Heart left ventricle (tissue), 13 donors: Measurements from ENCODE around the gene STYXL1.
"Not testable (repeated sequence)": the region's sequence is repeated elsewhere in the genome, so short reads cannot be mapped to it uniquely, and the experiment has no call there.

Experiments
- POLR2A ChIP-seq, 2 donors: fragments of 450-650 bp; IDR thresholded peaks; one replicate each; pipeline ENCODE4 v1.6.1; 2017; ENCODE audit warnings: antibody characterized with exemption in 2 of 2, mild to moderate bottlenecking in 2 of 2, moderate library complexity in 2 of 2
- TF ChIP-seq, protein P1 (sequence below), 12 donors: fragments of 200-600 bp; sonication (generic) in 4 of 12; IDR thresholded peaks; one replicate each; pipeline versions ENCODE4 v1.5.0 to v1.8.0; 2018 to 2022; ENCODE audit warnings: antibody characterized with exemption in 12 of 12, mild to moderate bottlenecking in 5 of 12
- donor health status: ischemic (EF 13 %, LVEDD 7.1; RV severe dilation, severe dysfunction).
- donor health status: DM: no; HTN: yes; CAD: no.
- donor health status: DM: no; HTN: no; CAD: no.
- donor health status: ischemic (EF 25% LVEDD 6.9; RV normal size, moderate dysfunction).
- donor health status: ischemic (EF 25% LVEDD 5.7; RV mildly dilated, moderate dysfunction).
- donor health status: ischemic (EF 35%, LVEDD 5.7; RV mildly dilated, moderate dysfunction).
- donor health status: nonischemic (EF 11% LVEDD 7.7; RV severe dilation, severe dysfunction).
- donor health status: DM: yes; HTN: yes; CAD: no.
- donor health status: PGD.
- donor health status: ischemic (EF 29% LVEDD 5.4; RV normal size, mild dysfunction).
- donor health status: nonischemic (EF 23%, LVEDD 6.1; RV moderate dilation, normal function).

DNA sequence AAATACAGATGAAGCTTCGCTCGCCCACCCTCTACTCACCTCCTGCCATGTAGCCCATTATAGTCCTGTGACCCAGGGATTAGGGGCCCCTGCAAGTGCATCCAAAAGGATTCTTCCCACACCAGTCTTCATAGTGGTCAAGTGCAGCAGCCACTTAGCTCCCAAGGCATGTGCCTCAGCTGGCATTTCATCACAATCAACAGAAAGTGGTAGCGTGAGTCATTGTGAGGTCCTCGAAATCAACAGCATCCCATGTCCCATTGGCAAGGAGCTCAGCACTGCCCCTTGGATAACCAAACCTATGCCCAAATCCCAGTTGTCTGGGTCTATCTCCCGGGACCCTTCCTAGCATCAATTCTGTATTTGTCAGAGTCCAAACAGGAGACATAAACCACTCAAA lies 45.7 kb upstream of the STYXL1 start:
- not testable (repeated sequence) for TF ChIP-seq POLR2A (IDR thresholded peaks at IDR 0.05)
- TF ChIP-seq, protein P1, sequence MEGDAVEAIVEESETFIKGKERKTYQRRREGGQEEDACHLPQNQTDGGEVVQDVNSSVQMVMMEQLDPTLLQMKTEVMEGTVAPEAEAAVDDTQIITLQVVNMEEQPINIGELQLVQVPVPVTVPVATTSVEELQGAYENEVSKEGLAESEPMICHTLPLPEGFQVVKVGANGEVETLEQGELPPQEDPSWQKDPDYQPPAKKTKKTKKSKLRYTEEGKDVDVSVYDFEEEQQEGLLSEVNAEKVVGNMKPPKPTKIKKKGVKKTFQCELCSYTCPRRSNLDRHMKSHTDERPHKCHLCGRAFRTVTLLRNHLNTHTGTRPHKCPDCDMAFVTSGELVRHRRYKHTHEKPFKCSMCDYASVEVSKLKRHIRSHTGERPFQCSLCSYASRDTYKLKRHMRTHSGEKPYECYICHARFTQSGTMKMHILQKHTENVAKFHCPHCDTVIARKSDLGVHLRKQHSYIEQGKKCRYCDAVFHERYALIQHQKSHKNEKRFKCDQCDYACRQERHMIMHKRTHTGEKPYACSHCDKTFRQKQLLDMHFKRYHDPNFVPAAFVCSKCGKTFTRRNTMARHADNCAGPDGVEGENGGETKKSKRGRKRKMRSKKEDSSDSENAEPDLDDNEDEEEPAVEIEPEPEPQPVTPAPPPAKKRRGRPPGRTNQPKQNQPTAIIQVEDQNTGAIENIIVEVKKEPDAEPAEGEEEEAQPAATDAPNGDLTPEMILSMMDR (IDR thresholded peaks at IDR 0.05): not testable (repeated sequence)
